Right atrium auricular region (tissue), 2 donors: ENCODE measurements around the gene NKAIN4. TPM values are rescaled to one million over a fixed set of nuclear protein-coding genes. Genes with fewer than 3 reads are reported as not detected.

Experiments used
- DNase-seq: peaks from one replicate; pipeline ENCODE4 v3.0.0-alpha.2; 2019; ENCODE audit warnings: low spot score
- H3K27ac ChIP-seq, 2 donors: fragments of 200-600 bp; sonication (generic); 1 replicate in 1 of 2; 2 replicates in 1 of 2; pipeline ENCODE4 v1.5.1; 2016 to 2019
- H3K27me3 ChIP-seq, 2 donors: fragments of 200-600 bp; sonication (generic); one replicate each; pipeline versions ENCODE4 v1.5.1 to v1.6.0; 2017 to 2019
- H3K36me3 ChIP-seq: fragments of 200-600 bp; sonication (generic); one replicate; pipeline ENCODE4 v1.5.1; 2016
- H3K4me1 ChIP-seq, 2 donors: fragments of 200-600 bp; sonication (generic); one replicate each; pipeline versions ENCODE4 v1.5.1 to v1.6.0; 2017 to 2019
- H3K4me3 ChIP-seq, 2 donors: fragments of 200-600 bp; sonication (generic); 1 replicate in 1 of 2; 2 replicates in 1 of 2; pipeline ENCODE4 v1.5.1; 2017 to 2019; ENCODE audit warnings: mild to moderate bottlenecking in 1 of 2, moderate library complexity in 1 of 2
- H3K9me3 ChIP-seq, 2 donors: fragments of 200-600 bp; sonication (generic); one replicate each; pipeline ENCODE4 v1.5.1; 2019
- CTCF ChIP-seq, 2 donors: fragments of 200-600 bp; sonication (generic); IDR thresholded peaks; one replicate each; pipeline ENCODE4 v1.5.1; 2019; ENCODE audit warnings: antibody characterized with exemption in 2 of 2
- total RNA-seq, 2 donors: library from RNA; depleted of rRNA; stranded (reverse); fragments of >200 nt; gene quantifications; one replicate each; pipeline ENCODE4 v1.1.0, GENCODE V29; 2016

NKAIN4 gene
- total RNA-seq, 2 donors from 2014 or later, result not detected

- no peak for TF ChIP-seq CTCF (IDR thresholded peaks at IDR 0.05)
- Histone ChIP-seq H3K4me1 (peaks cover 0 to 15% of the 10 kb centered on the region in 2 donors), H3K9me3 (no peaks in the 10 kb centered on the region), H3K36me3 (no peaks in the 10 kb centered on the region), H3K27ac (no peak overlapping the region), H3K4me3 (no peak overlapping the region), H3K27me3 (no peaks in the 10 kb centered on the region)
- DNase-seq, result no peak
These were observed 34.3 kb downstream of the NKAIN4 start for GRCh38 chr20:63219866-63220521.

GRCh38 chr20:63219447-63219821 is 34.8 kb downstream of the NKAIN4 start:
- H3K27ac ChIP-seq, result no peak overlapping the region
- no peak for TF ChIP-seq CTCF (IDR thresholded peaks at IDR 0.05)
- DNase-seq, result no peak
- H3K4me3 ChIP-seq, result no peak overlapping the region
- no peaks in the 10 kb centered on the region for H3K9me3 ChIP-seq
- no peaks in the 10 kb centered on the region for H3K36me3 ChIP-seq
- no peaks in the 10 kb centered on the region for H3K27me3 ChIP-seq
- H3K4me1 ChIP-seq, result peaks cover 0 to 15% of the 10 kb centered on the region in 2 donors

GRCh38 chr20:63218701-63219446 is 35.4 kb downstream of the NKAIN4 start:
- Histone ChIP-seq H3K27ac (no peak overlapping the region), H3K27me3 (no peaks in the 10 kb centered on the region), H3K4me3 (no peak overlapping the region), H3K36me3 (peaks cover 5% of the 10 kb centered on the region), H3K9me3 (no peaks in the 10 kb centered on the region), H3K4me1 (peaks cover 0 to 20% of the 10 kb centered on the region in 2 donors)
- no peak for TF ChIP-seq CTCF (IDR thresholded peaks at IDR 0.05)
- DNase-seq, result no peak

- DNase-seq, result no peak
These were observed 36.6 kb downstream of the NKAIN4 start for GRCh38 chr20:63217706-63218105.

GRCh38 chr20:63216849-63217471 is 37.3 kb downstream of the NKAIN4 start:
- H3K27ac ChIP-seq, result peak overlapping the region; percentile 86 to 88
- no peak for TF ChIP-seq CTCF (IDR thresholded peaks at IDR 0.05)
- no peak for DNase-seq

More at GRCh38 chr20:63217706-63218105, 36.6 kb downstream of the NKAIN4 start:
- H3K4me1 ChIP-seq, result peaks cover 0 to 29% of the 10 kb centered on the region in 2 donors
- H3K9me3 ChIP-seq, result no peaks in the 10 kb centered on the region
- TF ChIP-seq CTCF (IDR thresholded peaks at IDR 0.05), result no peak
- no peaks in the 10 kb centered on the region for H3K27me3 ChIP-seq
- no peak overlapping the region for H3K27ac ChIP-seq
- peaks cover 17% of the 10 kb centered on the region for H3K36me3 ChIP-seq
- H3K4me3 ChIP-seq, result no peak overlapping the region

More at GRCh38 chr20:63216849-63217471, 37.3 kb downstream of the NKAIN4 start:
- Histone ChIP-seq H3K4me3 (peak overlapping the region; percentile 71 to 95), H3K4me1 (peaks cover 0 to 37% of the 10 kb centered on the region in 2 donors), H3K36me3 (peaks cover 24% of the 10 kb centered on the region), H3K9me3 (no peaks in the 10 kb centered on the region), H3K27me3 (no peaks in the 10 kb centered on the region)
